ENCODE data around the gene MRPL18. TPM values are rescaled to one million over a fixed set of nuclear protein-coding genes. Genes with fewer than 3 reads are reported as not detected.

The MRPL18 gene
- total and polyA plus RNA-seq, 9 of the 15 experiments (the other 6 are each of a cell fraction or from before 2014, with no cell fraction given): 149 to 456 (median 196) TPM

DNA sequence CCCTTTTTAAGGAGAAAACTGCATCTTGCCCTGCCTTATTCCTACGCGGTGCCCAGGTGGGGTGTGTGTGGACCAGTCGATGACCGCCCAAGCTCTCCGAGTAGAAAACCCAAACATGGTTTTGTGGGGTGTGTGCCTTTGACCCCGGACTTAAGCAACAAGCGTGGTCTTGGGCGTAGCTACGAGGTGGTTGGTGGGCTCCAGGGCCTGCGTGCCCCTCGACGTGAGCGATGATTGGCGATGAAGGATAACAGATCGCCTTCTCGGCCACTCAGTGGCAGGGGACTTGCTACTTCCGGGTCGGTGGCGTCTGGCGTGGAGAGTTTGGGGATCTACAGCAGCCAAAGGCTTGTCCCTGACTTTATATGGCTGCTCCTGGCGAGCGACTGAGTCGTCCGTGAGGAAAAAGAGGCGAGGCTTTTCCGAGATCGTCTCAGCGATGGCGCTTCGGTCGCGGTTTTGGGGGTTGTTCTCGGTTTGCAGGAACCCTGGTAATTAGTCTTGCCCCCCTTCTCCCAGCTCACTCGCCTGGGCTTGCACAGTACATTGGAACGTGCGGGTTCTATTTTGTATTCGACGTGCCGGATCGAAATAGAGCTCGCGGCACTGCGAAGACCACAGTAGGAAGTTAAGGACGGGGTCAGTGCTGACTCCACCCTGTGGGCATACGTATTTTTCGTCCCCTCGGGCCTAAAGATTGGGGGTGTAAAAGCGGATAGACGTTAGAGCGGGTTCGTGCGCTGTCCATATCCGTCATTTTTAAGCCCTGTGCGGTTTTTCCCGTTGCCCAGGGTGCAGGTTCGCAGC lies at the start of gene MRPL18 (continued):
- TF ChIP-seq, protein P1, sequence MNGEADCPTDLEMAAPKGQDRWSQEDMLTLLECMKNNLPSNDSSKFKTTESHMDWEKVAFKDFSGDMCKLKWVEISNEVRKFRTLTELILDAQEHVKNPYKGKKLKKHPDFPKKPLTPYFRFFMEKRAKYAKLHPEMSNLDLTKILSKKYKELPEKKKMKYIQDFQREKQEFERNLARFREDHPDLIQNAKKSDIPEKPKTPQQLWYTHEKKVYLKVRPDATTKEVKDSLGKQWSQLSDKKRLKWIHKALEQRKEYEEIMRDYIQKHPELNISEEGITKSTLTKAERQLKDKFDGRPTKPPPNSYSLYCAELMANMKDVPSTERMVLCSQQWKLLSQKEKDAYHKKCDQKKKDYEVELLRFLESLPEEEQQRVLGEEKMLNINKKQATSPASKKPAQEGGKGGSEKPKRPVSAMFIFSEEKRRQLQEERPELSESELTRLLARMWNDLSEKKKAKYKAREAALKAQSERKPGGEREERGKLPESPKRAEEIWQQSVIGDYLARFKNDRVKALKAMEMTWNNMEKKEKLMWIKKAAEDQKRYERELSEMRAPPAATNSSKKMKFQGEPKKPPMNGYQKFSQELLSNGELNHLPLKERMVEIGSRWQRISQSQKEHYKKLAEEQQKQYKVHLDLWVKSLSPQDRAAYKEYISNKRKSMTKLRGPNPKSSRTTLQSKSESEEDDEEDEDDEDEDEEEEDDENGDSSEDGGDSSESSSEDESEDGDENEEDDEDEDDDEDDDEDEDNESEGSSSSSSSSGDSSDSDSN (IDR thresholded peaks at IDR 0.05; ENCODE audit: borderline replicate concordance in 1 of 2, low read depth in 2 of 2, low read length in 2 of 2): no peak
- TF ChIP-seq KDM1A (IDR thresholded peaks at IDR 0.05) (no peak), MAFF (IDR thresholded peaks at IDR 0.05; ENCODE audit: low read length) (no peak), SAP30 (IDR thresholded peaks at IDR 0.05; ENCODE audit: borderline replicate concordance, insufficient read depth, low read depth, low read length, poor library complexity, severe bottlenecking) (peak; percentile 62), ZNF133 (CRISPR knock-in tag; IDR thresholded peaks at IDR 0.05) (no peak), ZC3H4 (CRISPR knock-in tag; IDR thresholded peaks at IDR 0.05; ENCODE audit: borderline replicate concordance) (peak; percentile 58; the same call in 1 of the 2 replicates), BRD9 (IDR thresholded peaks at IDR 0.05; ENCODE audit: low read depth, partially characterized antibody) (peak; percentile 87), POLR2G (IDR thresholded peaks at IDR 0.05; ENCODE audit: low read depth, low read length) (peak; percentile 74; the same call in 1 of the 2 replicates), CHD2 (IDR thresholded peaks at IDR 0.05; ENCODE audit: low read depth, low read length) (peak; percentile 81), HDGF (IDR thresholded peaks at IDR 0.05) (0 out of 2 replicates have a peak, but pooled peaks have one; percentile 14), ZNF764 (CRISPR knock-in tag; IDR thresholded peaks at IDR 0.05; ENCODE audit: low read depth) (no peak), POU5F1 (IDR thresholded peaks at IDR 0.05; ENCODE audit: borderline replicate concordance, low read depth, low read length, partially characterized antibody) (peak; percentile 27)
- TF ChIP-seq, protein P2, sequence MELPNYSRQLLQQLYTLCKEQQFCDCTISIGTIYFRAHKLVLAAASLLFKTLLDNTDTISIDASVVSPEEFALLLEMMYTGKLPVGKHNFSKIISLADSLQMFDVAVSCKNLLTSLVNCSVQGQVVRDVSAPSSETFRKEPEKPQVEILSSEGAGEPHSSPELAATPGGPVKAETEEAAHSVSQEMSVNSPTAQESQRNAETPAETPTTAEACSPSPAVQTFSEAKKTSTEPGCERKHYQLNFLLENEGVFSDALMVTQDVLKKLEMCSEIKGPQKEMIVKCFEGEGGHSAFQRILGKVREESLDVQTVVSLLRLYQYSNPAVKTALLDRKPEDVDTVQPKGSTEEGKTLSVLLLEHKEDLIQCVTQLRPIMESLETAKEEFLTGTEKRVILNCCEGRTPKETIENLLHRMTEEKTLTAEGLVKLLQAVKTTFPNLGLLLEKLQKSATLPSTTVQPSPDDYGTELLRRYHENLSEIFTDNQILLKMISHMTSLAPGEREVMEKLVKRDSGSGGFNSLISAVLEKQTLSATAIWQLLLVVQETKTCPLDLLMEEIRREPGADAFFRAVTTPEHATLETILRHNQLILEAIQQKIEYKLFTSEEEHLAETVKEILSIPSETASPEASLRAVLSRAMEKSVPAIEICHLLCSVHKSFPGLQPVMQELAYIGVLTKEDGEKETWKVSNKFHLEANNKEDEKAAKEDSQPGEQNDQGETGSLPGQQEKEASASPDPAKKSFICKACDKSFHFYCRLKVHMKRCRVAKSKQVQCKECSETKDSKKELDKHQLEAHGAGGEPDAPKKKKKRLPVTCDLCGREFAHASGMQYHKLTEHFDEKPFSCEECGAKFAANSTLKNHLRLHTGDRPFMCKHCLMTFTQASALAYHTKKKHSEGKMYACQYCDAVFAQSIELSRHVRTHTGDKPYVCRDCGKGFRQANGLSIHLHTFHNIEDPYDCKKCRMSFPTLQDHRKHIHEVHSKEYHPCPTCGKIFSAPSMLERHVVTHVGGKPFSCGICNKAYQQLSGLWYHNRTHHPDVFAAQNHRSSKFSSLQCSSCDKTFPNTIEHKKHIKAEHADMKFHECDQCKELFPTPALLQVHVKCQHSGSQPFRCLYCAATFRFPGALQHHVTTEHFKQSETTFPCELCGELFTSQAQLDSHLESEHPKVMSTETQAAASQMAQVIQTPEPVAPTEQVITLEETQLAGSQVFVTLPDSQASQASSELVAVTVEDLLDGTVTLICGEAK (IDR thresholded peaks at IDR 0.05): peak; percentile 58
- TF ChIP-seq, protein P2 (CRISPR knock-in tag; IDR thresholded peaks at IDR 0.05): no peak
- TF ChIP-seq, protein P3, sequence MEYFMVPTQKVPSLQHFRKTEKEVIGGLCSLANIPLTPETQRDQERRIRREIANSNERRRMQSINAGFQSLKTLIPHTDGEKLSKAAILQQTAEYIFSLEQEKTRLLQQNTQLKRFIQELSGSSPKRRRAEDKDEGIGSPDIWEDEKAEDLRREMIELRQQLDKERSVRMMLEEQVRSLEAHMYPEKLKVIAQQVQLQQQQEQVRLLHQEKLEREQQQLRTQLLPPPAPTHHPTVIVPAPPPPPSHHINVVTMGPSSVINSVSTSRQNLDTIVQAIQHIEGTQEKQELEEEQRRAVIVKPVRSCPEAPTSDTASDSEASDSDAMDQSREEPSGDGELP (CRISPR knock-in tag; IDR thresholded peaks at IDR 0.05; ENCODE audit: borderline replicate concordance): peak; percentile 57; the same call in 1 of the 2 replicates

Measured in K562 (cell line).